SH-SY5Y (cell line): ENCODE measurements around the gene ASS1.

Experiments
- GATA2 ChIP-seq: IDR thresholded peaks from 2 replicates; pipeline ENCODE4 v1.6.1; 2011; ENCODE audit warnings: mild to moderate bottlenecking, low read depth, low read length
- GATA3 ChIP-seq: IDR thresholded peaks from 2 replicates; pipeline ENCODE4 v1.6.1; 2011; ENCODE audit warnings: low read depth, mild to moderate bottlenecking, low read length, moderate library complexity

- TF ChIP-seq GATA3 = no peak
- TF ChIP-seq GATA2 = no peak
Measured at GRCh38 chr9:130410443-130410842, 34.3 kb upstream of the ASS1 start.
